B cell (primary cell): ENCODE results near the gene PRORP. TPM values are rescaled to one million over a fixed set of nuclear protein-coding genes. Genes with fewer than 3 reads are reported as not detected.

Experiments
- ATAC-seq: fragments of 200-7000 bp; cut with Tn5 transposase; one replicate; pipeline ENCODE4 v1.10.0; 2021; ENCODE audit warnings: low read depth, mild to moderate bottlenecking, moderate number of reproducible peaks, moderate library complexity
- CTCF ChIA-PET: fragments of 350-600 bp; sonication (Branson Sonifier 250); formaldehyde crosslinking; loops from one replicate; lab custom pipeline; 2021; ENCODE audit warnings: antibody characterized with exemption, inconsistent platforms; lab: Charles Lee
- POLR2A ChIA-PET: fragments of 350-600 bp; sonication (Branson Sonifier 250); formaldehyde crosslinking; loops from one replicate; lab custom pipeline; 2021; ENCODE audit warnings: antibody characterized with exemption; lab: Charles Lee
- DNase-seq: peaks from one replicate; pipeline ENCODE4 v3.0.0; 2013
- H2AFZ ChIP-seq: 2 replicates; pipeline ENCODE4 v1.6.1; 2012; ENCODE audit warnings: mild to moderate bottlenecking, low read depth, low read length; ENCODE audit not compliant: insufficient read depth, poor library complexity, severe bottlenecking
- H3K27ac ChIP-seq, 2 donors: 1 replicate in 1 of 2; 2 replicates in 1 of 2; pipeline ENCODE4 v1.5.1; 2012 to 2013; ENCODE audit warnings: low read length in 2 of 2, mild to moderate bottlenecking in 2 of 2, moderate library complexity in 1 of 2
- H3K27me3 ChIP-seq, 4 experiments: fragments of 200-600 bp in 1 of 4; sonication (generic) in 1 of 4; replicated peaks in 1 of 4; 1 replicate in 2 of 4; 2 replicates in 2 of 4; pipeline versions ENCODE4 v1.6.1 to v1.7.0; 2013 to 2016; ENCODE audit warnings: low read length in 3 of 4, mild to moderate bottlenecking in 2 of 4, mixed read lengths in 1 of 4, moderate library complexity in 1 of 4; ENCODE audit not compliant: insufficient read depth in 4 of 4, control insufficient read depth in 3 of 4; ENCODE audit errors: control extremely low read depth in 1 of 4
- H3K36me3 ChIP-seq, 2 experiments: replicated peaks in 1 of 2; 1 replicate in 1 of 2; 2 replicates in 1 of 2; pipeline versions ENCODE4 v1.6.1 to v1.7.1; 2013; ENCODE audit warnings: low read length in 1 of 2; ENCODE audit not compliant: insufficient read depth in 2 of 2, control insufficient read depth in 1 of 2; ENCODE audit errors: control extremely low read depth in 1 of 2, extremely low read depth in 1 of 2
- H3K4me1 ChIP-seq, 2 donors: fragments of 200-600 bp in 1 of 2; sonication (generic) in 1 of 2; 1 replicate in 1 of 2; 2 replicates in 1 of 2; pipeline versions ENCODE4 v1.5.1 to v1.6.1; 2013 to 2017; ENCODE audit warnings: low read length in 2 of 2; ENCODE audit not compliant: control insufficient read depth in 2 of 2, insufficient read depth in 2 of 2
- H3K4me2 ChIP-seq: replicated peaks from 2 replicates; pipeline ENCODE3; 2012; ENCODE audit warnings: mild to moderate bottlenecking, low read depth, low read length; ENCODE audit not compliant: poor library complexity, severe bottlenecking
- H3K4me3 ChIP-seq, 5 experiments: fragments of 200-600 bp in 1 of 5; sonication (generic) in 1 of 5; 1 replicate in 3 of 5; 2 replicates in 2 of 5; pipeline versions ENCODE4 v1.5.1 to v1.7.0; 2011 to 2016; ENCODE audit warnings: low read length in 4 of 5, mild to moderate bottlenecking in 4 of 5, low read depth in 2 of 5, control low read depth in 1 of 5, moderate library complexity in 1 of 5; ENCODE audit not compliant: insufficient read depth in 1 of 5; ENCODE audit errors: control extremely low read depth in 1 of 5, extremely low read depth in 1 of 5
- H3K79me2 ChIP-seq: fragments of 200-600 bp; sonication (generic); one replicate; pipeline ENCODE4 v1.6.0; 2016; ENCODE audit warnings: low read length; ENCODE audit not compliant: control insufficient read depth, insufficient read depth
- H3K9ac ChIP-seq: fragments of 200-600 bp; sonication (generic); 2 replicates; pipeline ENCODE4 v1.6.1; 2017; ENCODE audit warnings: mild to moderate bottlenecking, low read length, moderate library complexity
- H3K9me3 ChIP-seq, 3 donors: one replicate each; pipeline versions ENCODE4 v1.6.1 to v1.7.1; 2013; ENCODE audit warnings: low read length in 2 of 3; ENCODE audit not compliant: control insufficient read depth in 2 of 3, insufficient read depth in 1 of 3; ENCODE audit errors: control extremely low read depth in 1 of 3
- H4K20me1 ChIP-seq: 2 replicates; pipeline ENCODE4 v1.6.0; 2012; ENCODE audit warnings: mild to moderate bottlenecking, low read length; ENCODE audit not compliant: insufficient read depth, control insufficient read depth, poor library complexity, severe bottlenecking
- H3K27ac Mint-ChIP-seq: one replicate; pipeline ENCODE4 v1.8.0; 2021; ENCODE audit warnings: mixed read lengths
- H3K27me3 Mint-ChIP-seq: one replicate; pipeline ENCODE4 v1.8.0; 2021; ENCODE audit warnings: mixed read lengths
- H3K4me1 Mint-ChIP-seq: one replicate; pipeline ENCODE4 v1.8.0; 2021; ENCODE audit warnings: mixed read lengths
- H3K4me3 Mint-ChIP-seq: one replicate; pipeline ENCODE4 v1.8.0; 2021; ENCODE audit warnings: mixed read lengths
- H3K9me3 Mint-ChIP-seq: one replicate; pipeline ENCODE4 v1.8.0; 2022; ENCODE audit warnings: mixed read lengths; ENCODE audit not compliant: insufficient read depth
- CTCF ChIP-seq: fragments of 200-600 bp; IDR thresholded peaks from one replicate; pipeline ENCODE4 v1.8.0; 2022; ENCODE audit warnings: antibody characterized with exemption, mild to moderate bottlenecking
- EZH2 ChIP-seq: IDR thresholded peaks from 2 replicates; pipeline ENCODE4 v1.6.1; 2012; ENCODE audit warnings: borderline replicate concordance, low read depth, mild to moderate bottlenecking, moderate library complexity, low read length; ENCODE audit not compliant: insufficient read depth, poor library complexity, severe bottlenecking
- WGBS: methylation state at CpG from one replicate; pipeline ENCODE4 v1.1.5; 2013; ENCODE audit warnings: missing lambda C conversion rate; ENCODE audit not compliant: insufficient coverage; 5-methylcytosine and 5-hydroxymethylcytosine counted together
- intact Hi-C: fragments of 100-400 bp; cut with micrococcal nuclease; formaldehyde crosslinking; loops from one replicate; pipeline ENCODE4 v1.10.0; 2022
- polyA plus RNA-seq: library from polyadenylated mRNA; depleted of rRNA; stranded (reverse); fragments of >200 nt; gene quantifications from 2 replicates; pipeline ENCODE4 v1.2.3, GENCODE V29; 2012
- total RNA-seq, 2 donors: library from RNA; stranded (reverse); fragments of 120-200 nt in 1 of 2; gene quantifications; 1 replicate in 1 of 2; 2 replicates in 1 of 2; pipeline versions ENCODE4 v1.2.3 to v1.2.4, GENCODE V29; 2013 to 2022

The PRORP gene
- total and polyA plus RNA-seq, 2 donors (not counting 1 experiment from before 2014, with no cell fraction given), result 15.0 to 16.4 TPM

GRCh38 chr14:35163384-35163783 lies 41.0 kb downstream of the PRORP start:
- no peak overlapping the region for H3K9ac ChIP-seq
- ChIA-PET POLR2A (no interaction called here), CTCF (interaction anchor here (0.6 kb wide), 1 partner anchor 1376 kb away, joined by 3 read pairs; no protein-coding TSS in a partner anchor)
- Mint-ChIP-seq H3K27me3 (no peaks in the 10 kb centered on the region), H3K9me3 (no peaks in the 10 kb centered on the region), H3K4me3 (no peak overlapping the region), H3K27ac (no peak overlapping the region), H3K4me1 (peaks cover 13% of the 10 kb centered on the region)
- H3K36me3 ChIP-seq, result peaks cover 6 to 27% of the 10 kb centered on the region in 2 experiments
- H3K27ac ChIP-seq, result no peak overlapping the region
- TF ChIP-seq CTCF, result no peak
- DNase-seq (no peak), ATAC-seq (no peak)
- H3K4me2 ChIP-seq, result no peak overlapping the region
- WGBS, result no CpG with 5 or more reads among the region's 1 CpG
- H3K27me3 ChIP-seq, result no peaks in the 10 kb centered on the region
- no peak overlapping the region for H3K4me3 ChIP-seq
- no peaks in the 10 kb centered on the region for H3K4me1 ChIP-seq
- H3K79me2 ChIP-seq, result no peaks in the 10 kb centered on the region
- H2AFZ ChIP-seq, result no peak overlapping the region
- H4K20me1 ChIP-seq, result no peaks in the 10 kb centered on the region
- peaks cover 0 to 1% (median 0%) of the 10 kb centered on the region in 3 donors for H3K9me3 ChIP-seq
- intact Hi-C loops, result no loop called here

- Histone ChIP-seq H3K9ac (no peak overlapping the region), H3K4me2 (no peak overlapping the region), H3K36me3 (peaks cover 2 to 27% of the 10 kb centered on the region in 2 experiments), H2AFZ (no peak overlapping the region), H3K79me2 (no peaks in the 10 kb centered on the region), H3K9me3 (peaks cover 0 to 4% (median 2%) of the 10 kb centered on the region in 3 donors), H3K4me1 (no peaks in the 10 kb centered on the region), H3K27ac (no peak overlapping the region), H3K4me3 (no peak overlapping the region), H3K27me3 (no peaks in the 10 kb centered on the region), H4K20me1 (no peaks in the 10 kb centered on the region)
- TF ChIP-seq CTCF, result no peak
- TF ChIP-seq EZH2, result no peak
- ATAC-seq (no peak), DNase-seq (no peak)
- Mint-ChIP-seq H3K27ac (no peak overlapping the region), H3K27me3 (no peaks in the 10 kb centered on the region), H3K4me1 (peaks cover 12% of the 10 kb centered on the region), H3K4me3 (no peak overlapping the region), H3K9me3 (no peaks in the 10 kb centered on the region)
- POLR2A ChIA-PET, result no interaction called here
- 93% methylated on average over 2 of the region's 5 CpGs for WGBS
- intact Hi-C loops, result no loop called here
- CTCF ChIA-PET, result no interaction called here
Measured at GRCh38 chr14:35164849-35165248, 42.5 kb downstream of the PRORP start.
